ENCODE data around the gene GNG12. TPM values are rescaled to one million over a fixed set of nuclear protein-coding genes. Genes with fewer than 3 reads are reported as not detected.
"Not testable (repeated sequence)": the region's sequence is repeated elsewhere in the genome, so short reads cannot be mapped to it uniquely, and the experiment has no call there.

Gene GNG12
- total RNA-seq, 2 experiments from 2014 or later: not detected

DNA sequence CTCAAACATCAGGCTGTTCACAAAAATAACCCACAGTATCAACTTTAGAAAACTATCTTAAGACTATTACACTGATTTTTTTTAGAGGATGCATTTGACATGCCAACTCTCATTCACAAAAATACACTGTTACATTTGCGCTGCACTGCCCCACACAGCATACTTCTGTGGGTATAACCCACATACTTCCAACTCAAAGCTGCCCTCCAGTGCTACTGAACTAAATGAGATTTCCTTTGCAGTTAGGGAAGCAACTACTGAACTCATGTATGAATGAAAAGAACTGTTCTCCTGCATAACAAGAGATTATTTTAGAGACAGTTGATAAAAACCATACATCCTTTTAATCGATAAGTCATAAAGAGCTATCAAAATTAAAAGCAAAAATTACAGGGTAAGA lies 174.0 kb downstream of the GNG12 start:
- Mint-ChIP-seq H3K27me3 (peaks cover 36% of the 10 kb centered on the region), H3K9me3 (no peaks in the 10 kb centered on the region), H3K4me1 (ENCODE audit: low read depth) (no peaks in the 10 kb centered on the region), H3K36me3 (ENCODE audit: low read depth) (no peaks in the 10 kb centered on the region), H3K4me3 (no peak overlapping the region), H3K27ac (no peak overlapping the region)
- CTCF ChIA-PET: interaction anchor here (0.6 kb wide), 1 partner anchor 1791 kb away, joined by 3 read pairs; no protein-coding TSS in a partner anchor
- Histone ChIP-seq H3K27me3 (ENCODE audit: control insufficient read depth in 1 of 2, insufficient read depth in 2 of 2, low read length in 2 of 2) (peaks cover 0 to 5% of the 10 kb centered on the region in 2 experiments), H3K4me1 (ENCODE audit: insufficient read depth, low read length) (no peaks in the 10 kb centered on the region), H3K36me3 (ENCODE audit: insufficient read depth, low read length) (no peaks in the 10 kb centered on the region), H3K27ac (ENCODE audit: low read depth in 1 of 2, low read length in 2 of 2) (no peak overlapping the region), H3K4me3 (ENCODE audit: low read length) (no peak overlapping the region), H3K9me3 (ENCODE audit: control insufficient read depth in 1 of 2, insufficient read depth in 1 of 2, low read length in 2 of 2) (no peaks in the 10 kb centered on the region)
- TF ChIP-seq, protein P1, sequence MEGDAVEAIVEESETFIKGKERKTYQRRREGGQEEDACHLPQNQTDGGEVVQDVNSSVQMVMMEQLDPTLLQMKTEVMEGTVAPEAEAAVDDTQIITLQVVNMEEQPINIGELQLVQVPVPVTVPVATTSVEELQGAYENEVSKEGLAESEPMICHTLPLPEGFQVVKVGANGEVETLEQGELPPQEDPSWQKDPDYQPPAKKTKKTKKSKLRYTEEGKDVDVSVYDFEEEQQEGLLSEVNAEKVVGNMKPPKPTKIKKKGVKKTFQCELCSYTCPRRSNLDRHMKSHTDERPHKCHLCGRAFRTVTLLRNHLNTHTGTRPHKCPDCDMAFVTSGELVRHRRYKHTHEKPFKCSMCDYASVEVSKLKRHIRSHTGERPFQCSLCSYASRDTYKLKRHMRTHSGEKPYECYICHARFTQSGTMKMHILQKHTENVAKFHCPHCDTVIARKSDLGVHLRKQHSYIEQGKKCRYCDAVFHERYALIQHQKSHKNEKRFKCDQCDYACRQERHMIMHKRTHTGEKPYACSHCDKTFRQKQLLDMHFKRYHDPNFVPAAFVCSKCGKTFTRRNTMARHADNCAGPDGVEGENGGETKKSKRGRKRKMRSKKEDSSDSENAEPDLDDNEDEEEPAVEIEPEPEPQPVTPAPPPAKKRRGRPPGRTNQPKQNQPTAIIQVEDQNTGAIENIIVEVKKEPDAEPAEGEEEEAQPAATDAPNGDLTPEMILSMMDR (IDR thresholded peaks at IDR 0.05): no peak
- POLR2A ChIA-PET: no interaction called here
- no peak for ATAC-seq (ENCODE audit: poor library complexity)
- intact Hi-C loops (cut with DNase I, micrococcal nuclease): no loop called here
- DNase-seq: no peak

DNA sequence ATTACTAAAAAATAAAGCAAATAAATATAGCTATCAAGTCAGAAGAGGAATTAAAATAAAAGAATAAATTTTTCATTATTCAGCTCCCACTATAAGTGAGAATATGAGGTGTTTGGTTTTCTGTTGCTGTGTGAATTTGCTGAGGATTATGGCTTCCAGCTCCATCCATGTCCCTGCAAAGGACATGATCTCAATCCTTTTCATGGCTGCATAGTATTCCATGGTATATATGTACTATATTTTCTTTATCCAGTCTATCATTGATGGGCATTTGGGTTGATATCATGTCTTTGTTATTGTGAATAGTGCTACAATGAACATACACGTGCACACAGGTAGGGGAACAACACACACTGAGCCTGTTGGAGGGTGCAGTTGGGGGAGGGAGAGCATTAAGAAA lies 176.1 kb downstream of the GNG12 start:
- peaks cover 31% of the 10 kb centered on the region for H3K27me3 Mint-ChIP-seq

DNA sequence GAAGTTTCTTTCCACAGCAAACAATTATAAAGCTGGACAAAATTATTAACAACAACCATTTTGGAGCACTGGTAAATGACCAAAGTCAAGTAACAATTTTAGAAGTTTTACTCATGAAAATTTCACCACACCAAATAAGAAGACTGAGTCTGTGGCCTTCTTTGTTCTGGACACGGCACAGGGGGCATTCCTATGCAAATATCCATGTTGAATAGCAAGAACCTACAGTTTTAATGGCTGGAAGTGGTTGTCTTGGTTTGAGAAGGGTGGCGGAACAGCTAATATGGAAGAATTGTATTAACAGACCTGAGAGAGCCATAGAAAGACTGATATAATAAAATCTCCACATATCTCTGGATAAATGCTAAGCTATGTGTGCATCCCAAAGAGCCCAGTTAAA lies 177.7 kb downstream of the GNG12 start:
- Histone ChIP-seq H3K27me3 (ENCODE audit: control insufficient read depth in 1 of 2, insufficient read depth in 2 of 2, low read length in 2 of 2) (no peaks in the 10 kb centered on the region), H3K4me3 (ENCODE audit: low read length) (no peak overlapping the region), H3K4me1 (ENCODE audit: insufficient read depth, low read length) (no peaks in the 10 kb centered on the region), H3K27ac (ENCODE audit: low read depth in 1 of 2, low read length in 2 of 2) (no peak overlapping the region), H3K9me3 (ENCODE audit: control insufficient read depth in 1 of 2, insufficient read depth in 1 of 2, low read length in 2 of 2) (no peaks in the 10 kb centered on the region), H3K36me3 (ENCODE audit: insufficient read depth, low read length) (no peaks in the 10 kb centered on the region)
- peaks cover 20% of the 10 kb centered on the region for H3K27me3 Mint-ChIP-seq
- CTCF ChIA-PET: no interaction called here
- intact Hi-C loops (cut with DNase I, micrococcal nuclease): no loop called here
- DNase-seq (no peak), ATAC-seq (ENCODE audit: poor library complexity) (no peak)
- POLR2A ChIA-PET: no interaction called here
- no peak overlapping the region for H3K4me3 Mint-ChIP-seq
- H3K4me1 Mint-ChIP-seq (ENCODE audit: low read depth): no peaks in the 10 kb centered on the region
- H3K27ac Mint-ChIP-seq: no peak overlapping the region
- TF ChIP-seq, protein P1 (IDR thresholded peaks at IDR 0.05): no peak
- H3K9me3 Mint-ChIP-seq: no peaks in the 10 kb centered on the region
- no peaks in the 10 kb centered on the region for H3K36me3 Mint-ChIP-seq (ENCODE audit: low read depth)

More for the DNA sequence above, 176.1 kb downstream of the GNG12 start:
- DNase-seq; H3K4me1 Mint-ChIP-seq (ENCODE audit: low read depth); intact Hi-C loops (cut with DNase I, micrococcal nuclease); H3K36me3 ChIP-seq (ENCODE audit: insufficient read depth, low read length); H3K4me3 Mint-ChIP-seq; H3K27me3 ChIP-seq (ENCODE audit: control insufficient read depth in 1 of 2, insufficient read depth in 2 of 2, low read length in 2 of 2); H3K27ac ChIP-seq (ENCODE audit: low read depth in 1 of 2, low read length in 2 of 2); H3K9me3 ChIP-seq (ENCODE audit: control insufficient read depth in 1 of 2, insufficient read depth in 1 of 2, low read length in 2 of 2); CTCF ChIA-PET; H3K27ac Mint-ChIP-seq; H3K9me3 Mint-ChIP-seq; H3K4me1 ChIP-seq (ENCODE audit: insufficient read depth, low read length); ATAC-seq (ENCODE audit: poor library complexity); H3K36me3 Mint-ChIP-seq (ENCODE audit: low read depth); H3K4me3 ChIP-seq (ENCODE audit: low read length): not testable (repeated sequence)
- POLR2A ChIA-PET: interaction anchor here (0.7 kb wide), 1 partner anchor 81 kb away, joined by 3 read pairs; no protein-coding TSS in a partner anchor

DNA sequence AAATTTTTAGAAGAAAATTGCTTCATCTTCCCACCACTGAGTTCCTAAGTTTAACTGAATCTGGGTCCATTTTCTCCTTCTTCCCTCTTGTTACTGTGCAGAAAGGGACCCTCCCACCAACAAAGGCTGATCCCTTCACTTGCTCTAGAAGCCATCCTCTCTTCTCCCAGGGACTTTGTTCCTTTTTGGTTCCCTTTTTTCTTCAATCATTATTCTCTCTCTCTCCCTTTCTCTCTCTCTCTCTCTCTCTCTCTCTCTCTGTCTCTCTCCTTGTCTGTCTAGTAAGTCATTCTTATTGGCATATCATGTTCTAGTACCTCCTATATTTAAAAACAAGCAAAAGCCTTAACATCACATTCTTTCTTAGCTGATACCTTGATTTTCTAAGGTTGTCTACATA lies 180.0 kb downstream of the GNG12 start:
- CTCF ChIA-PET: no interaction called here
- ATAC-seq (ENCODE audit: poor library complexity): no peak
- Mint-ChIP-seq H3K4me3 (no peak overlapping the region), H3K27me3 (peaks cover 4% of the 10 kb centered on the region), H3K4me1 (ENCODE audit: low read depth) (no peaks in the 10 kb centered on the region), H3K27ac (no peak overlapping the region), H3K36me3 (ENCODE audit: low read depth) (no peaks in the 10 kb centered on the region), H3K9me3 (no peaks in the 10 kb centered on the region)
- intact Hi-C loops (cut with DNase I, micrococcal nuclease): no loop called here
- H3K4me3 ChIP-seq (ENCODE audit: low read length): no peak overlapping the region
- TF ChIP-seq, protein P1 (IDR thresholded peaks at IDR 0.05): no peak
- no peaks in the 10 kb centered on the region for H3K4me1 ChIP-seq (ENCODE audit: insufficient read depth, low read length)
- no peaks in the 10 kb centered on the region for H3K36me3 ChIP-seq (ENCODE audit: insufficient read depth, low read length)
- no peaks in the 10 kb centered on the region for H3K9me3 ChIP-seq (ENCODE audit: control insufficient read depth in 1 of 2, insufficient read depth in 1 of 2, low read length in 2 of 2)
- POLR2A ChIA-PET: interaction anchor here (0.7 kb wide), 2 partner anchors 15 to 90 kb away, joined by 3 read pairs; no protein-coding TSS in a partner anchor
- no peak overlapping the region for H3K27ac ChIP-seq (ENCODE audit: low read depth in 1 of 2, low read length in 2 of 2)
- DNase-seq: no peak
- H3K27me3 ChIP-seq (ENCODE audit: control insufficient read depth in 1 of 2, insufficient read depth in 2 of 2, low read length in 2 of 2): no peaks in the 10 kb centered on the region

Measured in CD4-positive, alpha-beta T cell (primary cell).